ENCODE data around the gene ITSN2.
"Not testable (repeated sequence)": the region's sequence is repeated elsewhere in the genome, so short reads cannot be mapped to it uniquely, and the experiment has no call there.

Gene ITSN2

GRCh38 chr2:24211408-24211807 is 148.9 kb downstream of the ITSN2 start:
- DNase-seq (ENCODE audit: low spot score): no peak

GRCh38 chr2:24210723-24211122 is 149.6 kb downstream of the ITSN2 start:
- DNase-seq (ENCODE audit: low spot score): no peak

GRCh38 chr2:24210106-24210455 is 150.3 kb downstream of the ITSN2 start:
- no peak for DNase-seq (ENCODE audit: low spot score)

- no peak for DNase-seq (ENCODE audit: low spot score)
Observed at GRCh38 chr2:24209389-24210105, 150.8 kb downstream of the ITSN2 start.

DNA sequence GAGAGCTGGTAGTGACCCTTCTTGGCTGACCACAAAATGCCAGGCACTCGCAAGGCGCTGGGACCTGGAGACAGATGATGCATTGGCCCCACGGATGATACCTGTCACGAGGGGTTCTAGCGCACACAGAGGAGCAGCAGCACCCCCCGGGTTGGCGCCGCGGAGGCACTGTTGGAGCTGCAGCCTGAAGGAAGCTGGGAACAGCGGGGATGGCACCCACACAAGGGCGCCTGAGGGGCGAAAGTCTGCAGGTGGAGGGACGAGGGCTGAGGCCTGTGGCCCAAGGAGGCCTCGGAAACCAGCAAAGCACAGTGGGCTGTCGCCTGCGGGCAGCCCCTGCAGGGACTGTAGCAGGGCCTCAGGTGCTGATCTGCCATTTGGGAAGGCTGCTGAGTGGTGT is 151.8 kb downstream of the ITSN2 start:
- no peak for DNase-seq (ENCODE audit: low spot score)

DNA sequence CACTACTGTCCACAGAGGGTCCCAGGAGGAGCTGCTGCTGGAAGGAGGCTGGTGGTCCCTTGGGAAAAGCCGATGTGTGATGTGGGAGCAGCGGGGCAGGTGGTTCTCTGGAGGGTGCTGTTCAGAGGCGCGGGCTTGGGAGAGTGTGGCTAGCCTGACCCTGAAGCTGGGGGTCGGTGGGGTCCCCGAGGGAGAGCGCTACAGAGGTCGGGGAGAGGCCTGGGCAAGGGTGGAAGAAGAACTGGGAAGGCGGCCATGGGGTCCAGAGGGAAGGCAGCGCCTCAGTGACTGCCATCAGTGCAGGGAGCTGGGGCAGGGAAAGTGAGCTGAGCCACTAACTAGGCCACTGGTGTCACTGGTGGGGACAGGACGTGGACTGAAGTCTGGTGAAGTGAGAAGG is 153.0 kb downstream of the ITSN2 start:
- DNase-seq (ENCODE audit: low spot score): no peak

- no peak for DNase-seq (ENCODE audit: low spot score)
Observed at GRCh38 chr2:24206714-24207113, 153.6 kb downstream of the ITSN2 start.

DNA sequence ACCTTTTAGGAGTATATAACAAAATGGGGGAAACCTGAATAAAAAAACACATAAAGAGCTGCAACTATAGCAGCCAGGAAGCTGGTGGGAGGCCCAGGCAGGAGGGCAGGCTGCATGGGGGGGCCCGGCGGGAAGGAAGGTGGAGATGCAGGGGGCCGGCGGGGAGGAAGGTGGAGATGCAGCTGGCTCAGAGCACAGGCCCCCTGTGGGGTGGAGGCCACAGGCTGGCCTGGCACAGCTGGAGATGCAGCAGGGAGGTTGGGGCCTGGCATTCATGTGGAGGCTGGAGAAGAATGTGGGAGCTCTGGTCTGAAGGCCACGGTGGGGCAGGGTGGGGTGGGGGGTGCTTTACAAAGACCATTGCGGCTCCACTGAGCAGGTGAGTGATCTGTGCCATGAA is 154.1 kb downstream of the ITSN2 start:
- no peak for DNase-seq (ENCODE audit: low spot score)

- no peak for DNase-seq (ENCODE audit: low spot score)
Observed at GRCh38 chr2:24205131-24205530, 155.2 kb downstream of the ITSN2 start.

- no peak for DNase-seq (ENCODE audit: low spot score)
Observed at GRCh38 chr2:24204505-24204904, 155.8 kb downstream of the ITSN2 start.

DNA sequence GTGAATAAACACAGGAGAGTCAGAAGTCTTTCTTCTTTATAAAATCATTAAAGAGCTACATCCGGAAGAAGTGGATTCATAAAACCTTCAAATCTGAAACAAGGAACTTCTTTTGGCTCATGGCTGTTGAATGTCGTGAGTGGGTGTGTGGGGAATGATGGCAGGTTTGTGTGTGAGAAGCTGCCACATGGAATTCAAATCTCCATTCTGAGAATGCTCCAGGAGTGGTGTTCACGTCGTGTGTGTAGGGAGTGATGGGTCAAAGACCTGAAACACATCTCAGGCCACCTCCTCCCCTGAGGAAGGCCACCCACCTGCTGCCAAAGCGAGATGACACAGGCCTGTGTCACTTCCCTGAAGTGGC is 156.6 kb downstream of the ITSN2 start:
- DNase-seq (ENCODE audit: low spot score): no peak

- no peak for DNase-seq (ENCODE audit: low spot score)
Observed at GRCh38 chr2:24203029-24203786, 157.1 kb downstream of the ITSN2 start.

DNA sequence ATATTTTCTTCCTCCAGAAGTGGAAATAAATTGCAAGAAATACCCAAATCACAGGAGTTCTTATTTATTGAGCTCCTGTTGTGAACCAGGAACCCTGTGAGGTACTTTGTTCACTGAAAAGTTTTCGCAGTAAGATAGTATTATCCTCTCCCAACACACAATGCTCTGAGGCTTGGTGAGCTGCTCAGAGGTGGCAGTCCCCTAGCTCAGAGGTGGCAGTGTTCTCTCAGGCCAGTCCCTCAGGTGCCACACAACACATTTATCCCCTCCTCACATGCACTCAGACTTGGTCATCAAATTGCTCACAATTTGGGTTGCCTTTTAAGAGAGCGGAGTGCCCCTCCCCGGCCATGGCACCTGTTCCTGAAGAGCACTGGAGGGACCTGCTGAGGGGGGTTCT is 159.5 kb downstream of the ITSN2 start:
- DNase-seq (ENCODE audit: low spot score): no peak

DNA sequence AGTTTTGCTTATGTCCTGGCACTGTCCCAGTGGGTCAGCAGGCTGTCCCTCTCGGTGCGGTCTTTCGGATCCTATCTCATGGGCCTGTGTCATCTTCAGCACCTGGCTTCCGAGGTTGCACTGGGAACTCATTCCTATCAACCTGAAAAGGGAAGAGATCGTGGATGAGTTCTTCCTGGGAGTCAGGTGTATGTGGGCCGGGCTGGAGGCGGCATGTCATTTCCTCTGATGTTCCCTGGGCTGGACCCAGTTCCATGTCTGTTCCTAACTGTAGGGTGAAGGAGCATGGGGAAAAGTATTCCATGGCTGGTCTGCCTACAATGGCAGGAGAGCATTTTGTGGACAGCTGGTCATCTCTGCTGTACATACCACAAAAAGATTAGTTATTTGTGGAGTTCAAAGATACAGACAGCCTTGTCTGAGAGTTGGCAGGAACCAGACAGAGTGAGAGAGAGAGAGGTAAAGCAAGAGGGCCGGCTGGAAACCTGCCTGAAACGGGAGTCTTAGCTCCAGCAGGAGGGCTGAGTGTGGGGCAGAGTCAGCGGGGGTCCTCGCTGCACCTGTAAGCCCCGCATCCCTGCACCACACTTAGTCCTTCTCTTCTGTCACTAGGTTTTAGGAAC is 160.3 kb downstream of the ITSN2 start:
- DNase-seq (ENCODE audit: low spot score): no peak

DNA sequence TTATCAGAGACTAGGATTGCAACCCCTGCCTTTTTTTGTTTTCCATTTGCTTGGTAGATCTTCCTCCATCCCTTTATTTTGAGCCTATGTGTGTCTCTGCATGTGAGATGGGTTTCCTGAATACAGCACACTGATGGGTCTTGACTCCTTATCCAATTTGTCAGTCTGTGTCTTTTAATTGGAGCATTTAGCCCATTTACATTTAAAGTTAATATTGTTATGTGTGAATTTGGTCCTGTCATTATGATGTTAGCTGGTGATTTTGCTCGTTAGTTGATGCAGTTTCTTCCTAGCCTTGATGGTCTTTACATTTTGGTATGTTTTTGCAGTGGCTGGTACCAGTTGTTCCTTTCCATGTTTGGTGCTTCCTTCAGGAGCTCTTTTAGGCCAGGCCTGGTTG is 163.1 kb downstream of the ITSN2 start:
- not testable (repeated sequence) for DNase-seq (ENCODE audit: low spot score)

DNA sequence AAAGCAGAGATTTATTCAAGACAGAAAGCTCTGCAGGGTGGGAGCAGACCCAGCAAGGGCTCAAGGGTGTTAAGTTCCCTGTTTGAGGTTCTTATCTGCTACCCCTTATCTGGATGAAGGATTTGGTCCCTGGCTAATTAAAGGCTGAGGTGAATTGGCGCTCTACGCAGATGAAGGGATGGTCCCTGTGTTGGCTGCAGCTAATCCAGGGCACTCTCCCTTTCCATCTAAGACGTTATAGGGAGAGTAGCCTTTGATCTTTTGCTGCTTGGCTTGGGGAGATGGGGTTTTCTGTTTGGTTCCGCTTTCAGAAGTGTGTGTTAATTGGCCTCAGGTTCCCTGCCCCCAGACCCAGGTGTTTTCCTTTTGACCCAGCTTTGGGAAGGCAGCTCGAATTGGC is 168.5 kb downstream of the ITSN2 start:
- no peak for DNase-seq (ENCODE audit: low spot score)

DNA sequence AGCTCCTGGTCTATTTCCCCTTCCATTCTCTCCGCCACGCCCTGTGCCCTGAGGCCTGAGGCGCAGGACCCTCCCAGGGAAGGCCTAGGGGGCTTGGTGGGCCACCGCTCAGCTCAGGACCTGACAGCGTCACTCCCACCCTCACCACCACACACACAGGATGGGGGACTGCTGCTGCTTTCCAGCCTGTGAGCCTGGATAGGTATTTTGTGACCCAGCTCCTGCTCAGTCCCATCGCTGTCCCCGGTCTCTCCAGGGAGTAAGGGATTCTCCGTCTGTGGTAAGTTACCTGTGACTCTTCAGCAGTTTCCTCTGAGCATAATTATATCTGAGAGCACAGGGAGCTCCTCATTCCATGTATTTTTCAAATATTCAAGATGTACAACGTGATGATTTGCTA is 169.2 kb downstream of the ITSN2 start:
- no peak for DNase-seq (ENCODE audit: low spot score)

DNA sequence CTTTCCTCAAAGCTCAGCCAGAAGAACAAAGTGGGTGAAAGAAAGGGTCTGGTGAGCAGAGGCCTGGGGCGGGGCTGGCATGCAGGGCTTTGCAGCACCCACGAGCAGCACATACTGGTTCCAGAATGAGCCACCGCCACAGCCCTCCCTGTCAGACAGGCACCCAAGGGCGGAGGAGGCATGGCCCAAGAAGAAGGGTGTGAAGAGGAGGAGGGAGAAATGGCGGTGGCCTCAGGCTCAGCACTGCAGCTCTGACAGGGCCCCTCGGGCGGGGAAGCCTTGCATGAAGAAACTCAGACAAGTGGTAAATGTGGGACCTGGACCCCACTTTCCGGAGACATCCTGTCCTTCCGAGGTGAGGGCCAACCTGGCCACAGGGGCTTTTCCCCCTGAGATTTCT is 169.8 kb downstream of the ITSN2 start:
- no peak for DNase-seq (ENCODE audit: low spot score)

GRCh38 chr2:24189551-24189950 is 170.8 kb downstream of the ITSN2 start:
- DNase-seq (ENCODE audit: low spot score): no peak

GRCh38 chr2:24183366-24184069 is 176.8 kb downstream of the ITSN2 start:
- DNase-seq (ENCODE audit: low spot score): no peak

DNA sequence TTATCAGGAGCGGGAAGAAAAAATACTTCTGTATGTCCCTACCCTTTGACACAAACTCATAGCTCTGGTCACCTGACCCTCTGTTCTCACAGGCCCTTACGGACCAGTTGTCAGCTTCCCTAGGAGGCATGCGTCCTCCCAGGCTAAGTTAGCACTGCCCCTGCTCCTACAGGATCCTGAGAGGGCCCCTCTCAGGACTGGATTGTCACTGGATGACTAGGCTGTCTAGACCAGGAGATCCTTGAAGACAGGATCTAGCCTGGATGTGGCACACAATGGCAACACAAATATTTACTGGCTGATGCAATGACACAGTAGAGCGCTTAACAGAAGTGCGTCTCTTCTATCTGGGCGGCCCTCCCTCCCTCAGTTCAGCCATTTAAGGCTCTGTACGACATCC is 177.8 kb downstream of the ITSN2 start:
- no peak for DNase-seq (ENCODE audit: low spot score)

DNA sequence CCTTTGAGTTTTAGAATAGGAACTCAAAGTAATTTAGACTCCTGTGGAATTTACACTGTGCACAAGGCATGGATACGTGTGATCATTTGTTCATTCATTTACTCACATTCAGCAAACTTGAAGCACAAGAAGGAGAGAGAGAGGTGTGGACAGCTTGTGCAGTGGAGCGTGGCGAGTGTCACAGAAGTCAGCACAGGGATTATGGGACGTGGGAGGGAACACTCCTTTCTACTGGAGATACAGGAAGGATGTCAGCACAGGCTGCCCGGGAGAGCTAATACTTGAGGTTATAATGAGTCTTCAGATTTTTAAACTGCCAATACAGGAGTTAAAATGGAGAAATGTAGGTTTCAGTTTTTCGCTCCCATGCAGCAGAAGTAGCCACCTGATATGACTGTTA is 178.5 kb downstream of the ITSN2 start:
- no peak for DNase-seq (ENCODE audit: low spot score)

- DNase-seq (ENCODE audit: low spot score): no peak
Observed at GRCh38 chr2:24179683-24180082, 180.7 kb downstream of the ITSN2 start.

Data from left forelimb (tissue), 1 donor.